ENCODE data around the gene C1QTNF9B.
A peak's percentile ranks its signal among the peaks of the same experiment; 100 is the strongest.

- TF ChIP-seq CTCF (IDR thresholded peaks at IDR 0.05; ENCODE audit: insufficient read depth, low read length, poor library complexity, severe bottlenecking) (peak; percentile 50), EZH2phosphoT487 (conservative IDR thresholded peaks at IDR 0.05; ENCODE audit: low read length) (no peak)
Observed at GRCh38 chr13:23921451-23921888, 24.2 kb upstream of the C1QTNF9B start.
